Measurements from ENCODE around the gene TRRAP. TPM values are rescaled to one million over a fixed set of nuclear protein-coding genes. Genes with fewer than 3 reads are reported as not detected.

The TRRAP gene
- total and polyA plus RNA-seq, 8 donors = 4.3 to 38.0 (median 15.7) TPM

DNA sequence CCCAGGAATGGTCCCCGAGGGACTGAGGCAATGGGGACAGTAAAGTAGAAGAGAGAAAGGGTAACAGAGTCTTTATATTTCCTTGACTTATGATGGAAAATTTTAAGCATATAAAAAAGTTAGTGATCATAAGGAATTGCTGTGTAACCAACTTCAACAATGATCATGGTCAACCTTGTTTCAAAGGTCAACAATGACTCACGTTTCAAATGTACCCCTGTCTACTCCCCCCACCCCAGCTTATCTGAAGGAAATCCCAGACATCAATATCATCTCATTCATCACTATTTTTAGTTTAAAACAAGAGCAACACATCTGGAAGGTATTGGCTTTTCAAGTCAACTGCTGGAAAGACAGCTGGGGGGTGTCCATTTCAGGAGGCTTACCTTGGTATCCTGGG lies 172.6 kb downstream of the TRRAP start:
- Histone ChIP-seq H3K27me3 (no peaks in the 10 kb centered on the region), H3K4me1 (peaks cover 0 to 16% (median 0%) of the 10 kb centered on the region in 4 donors), H3K36me3 (peaks cover 65 to 100% (median 100%) of the 10 kb centered on the region in 4 donors), H3K9me3 (no peaks in the 10 kb centered on the region), H3K4me3 (no peak overlapping the region), H3K27ac (no peak overlapping the region)
- WGBS, 5 donors = 42 to 50% (median 47%) methylated on average over 2 of the region's 2 CpGs
- DNase-seq = no peak
- TF ChIP-seq CTCF (IDR thresholded peaks at IDR 0.05) (no peak), POLR2A (IDR thresholded peaks at IDR 0.05) (no peak), POLR2AphosphoS5 (IDR thresholded peaks at IDR 0.05) (no peak), EP300 (IDR thresholded peaks at IDR 0.05) (no peak)
- intact Hi-C loops (cut with DNase I; ENCODE audit: low total_unique reads) = no loop called here

GRCh38 chr7:99054781-99055180 lies 176.4 kb downstream of the TRRAP start:
- Histone ChIP-seq H3K4me3 (no peak overlapping the region), H3K27ac (no peak overlapping the region), H3K4me1 (peaks cover 0 to 16% (median 0%) of the 10 kb centered on the region in 4 donors), H3K9me3 (no peaks in the 10 kb centered on the region), H3K27me3 (no peaks in the 10 kb centered on the region), H3K36me3 (peaks cover 51 to 97% (median 92%) of the 10 kb centered on the region in 4 donors)
- intact Hi-C loops (cut with DNase I; ENCODE audit: low total_unique reads) = no loop called here
- TF ChIP-seq EP300 (IDR thresholded peaks at IDR 0.05) = no peak
- no peak for TF ChIP-seq CTCF (IDR thresholded peaks at IDR 0.05)
- TF ChIP-seq POLR2A (IDR thresholded peaks at IDR 0.05) = no peak
- TF ChIP-seq POLR2AphosphoS5 (IDR thresholded peaks at IDR 0.05) = no peak
- WGBS, 5 donors = 93 to 95% (median 94%) methylated on average over 9 of the region's 9 CpGs
- no peak for DNase-seq

DNA sequence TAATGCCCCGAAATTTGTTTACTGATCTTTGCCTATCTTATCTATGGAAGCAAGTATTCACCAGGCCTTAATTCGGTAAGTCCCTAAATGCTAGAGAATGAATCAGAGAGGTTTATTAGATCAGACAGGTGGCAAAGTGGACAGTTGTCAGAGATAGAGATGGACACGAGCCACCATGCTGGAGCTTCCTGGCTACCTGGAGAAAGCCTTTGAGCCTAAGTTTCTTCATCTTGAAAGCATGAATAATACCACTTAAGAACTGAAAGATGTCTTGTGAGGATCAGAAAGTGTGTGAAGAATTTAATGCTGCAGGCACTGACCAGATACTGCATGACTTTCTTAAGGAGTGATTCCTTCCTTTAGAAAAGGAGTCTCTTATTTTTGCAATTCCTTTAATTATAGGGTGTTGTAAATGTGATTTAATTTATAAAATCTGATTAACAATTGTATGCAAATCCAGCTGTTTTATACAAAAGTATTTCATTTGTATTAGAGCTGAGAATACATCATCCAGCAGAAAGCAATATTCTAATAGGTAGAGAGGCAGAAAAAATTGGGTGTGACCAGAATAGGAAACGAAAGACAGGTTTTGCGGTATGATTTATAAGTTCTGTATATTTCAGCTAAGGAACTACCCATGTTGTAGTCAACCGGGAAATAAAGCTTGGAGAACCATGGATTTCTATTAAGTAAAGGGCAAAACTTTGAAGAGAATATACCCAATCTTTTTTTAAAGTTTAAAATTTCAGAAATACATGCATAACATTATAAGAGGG lies 182.9 kb downstream of the TRRAP start:
- Histone ChIP-seq H3K27ac (no peak overlapping the region), H3K27me3 (no peaks in the 10 kb centered on the region), H3K4me3 (no peak overlapping the region), H3K36me3 (peaks cover 9 to 39% (median 33%) of the 10 kb centered on the region in 4 donors), H3K9me3 (no peaks in the 10 kb centered on the region), H3K4me1 (peaks cover 0 to 19% (median 4%) of the 10 kb centered on the region in 4 donors)
- 46 to 57% (median 53%) methylated on average over 6 of the region's 6 CpGs for WGBS, 5 donors
- intact Hi-C loops (cut with DNase I; ENCODE audit: low total_unique reads) = no loop called here
- DNase-seq = no peak
- no peak for TF ChIP-seq CTCF (IDR thresholded peaks at IDR 0.05)
- no peak for TF ChIP-seq POLR2A (IDR thresholded peaks at IDR 0.05)
- no peak for TF ChIP-seq EP300 (IDR thresholded peaks at IDR 0.05)
- TF ChIP-seq POLR2AphosphoS5 (IDR thresholded peaks at IDR 0.05) = no peak

Small RNAs within 50 kb of the gene (small RNA-seq; reads per million reads assigned to genes)
- 6.5 to 77.2 (median 40.4) reads per million in 4 donors for gene MIR3609

Other genes with a start within 250 kb of the TRRAP start
- 1 to 10 TPM in 2 of 5 donors, under 1 TPM in 1, not detected in 2; 0.29 to 4.1 (median 1.8) TPM for gene TMEM130, start 8.5 kb upstream of the TRRAP start, total RNA-seq
- under 1 TPM in 2 of 3 donors, not detected in 1; 0.37 to 0.63 TPM for gene TMEM130, start 8.5 kb upstream of the TRRAP start, polyA plus RNA-seq